Smooth muscle cell (in vitro differentiated cells): ENCODE measurements around the gene FKBP5. TPM values are rescaled to one million over a fixed set of nuclear protein-coding genes. Genes with fewer than 3 reads are reported as not detected.

Experiments
- DNase-seq: peaks from one replicate; lab custom pipeline; 2025; ENCODE audit not compliant: unreplicated experiment; lab: John Stamatoyannopoulos, UW
- H2AFZ ChIP-seq: fragments of 200-600 bp; sonication (generic); 2 replicates; pipeline ENCODE4 v1.6.0; 2016; ENCODE audit warnings: antibody characterized with exemption, low read depth, mild to moderate bottlenecking
- H3F3A ChIP-seq: fragments of 200-600 bp; sonication (generic); 2 replicates; pipeline ENCODE4 v1.6.0; 2017; ENCODE audit warnings: antibody characterized with exemption, low read depth
- H3K27ac ChIP-seq: fragments of 200-600 bp; sonication (generic); 2 replicates; pipeline ENCODE4 v1.5.1; 2016; ENCODE audit warnings: low read depth, mild to moderate bottlenecking
- H3K27me3 ChIP-seq: fragments of 200-600 bp; sonication (generic); 2 replicates; pipeline ENCODE4 v1.6.1; 2016; ENCODE audit warnings: low read depth, mild to moderate bottlenecking
- H3K36me3 ChIP-seq: fragments of 200-600 bp; sonication (generic); 2 replicates; pipeline ENCODE4 v1.5.1; 2016; ENCODE audit warnings: low read depth
- H3K4me1 ChIP-seq: fragments of 200-600 bp; sonication (generic); 2 replicates; pipeline ENCODE4 v1.5.1; 2016; ENCODE audit warnings: low read depth
- H3K4me2 ChIP-seq: fragments of 200-600 bp; sonication (generic); 2 replicates; pipeline ENCODE4 v1.6.0; 2016; ENCODE audit warnings: mild to moderate bottlenecking
- H3K4me3 ChIP-seq: fragments of 200-600 bp; sonication (generic); 2 replicates; pipeline ENCODE4 v1.5.1; 2016; ENCODE audit warnings: mild to moderate bottlenecking
- H3K79me2 ChIP-seq: fragments of 200-600 bp; sonication (generic); 2 replicates; pipeline ENCODE4 v1.6.0; 2016; ENCODE audit warnings: low read depth, mild to moderate bottlenecking
- H3K9ac ChIP-seq: fragments of 200-600 bp; sonication (generic); 2 replicates; pipeline ENCODE4 v1.6.0; 2016; ENCODE audit warnings: low read depth
- H3K9me3 ChIP-seq: fragments of 200-600 bp; sonication (generic); replicated peaks from 2 replicates; pipeline ENCODE4 v1.5.1; 2016; ENCODE audit warnings: low read depth
- H4K20me1 ChIP-seq: fragments of 200-600 bp; sonication (generic); 2 replicates; pipeline ENCODE4 v1.6.0; 2016; ENCODE audit warnings: low read depth
- CTCF ChIP-seq: fragments of 200-600 bp; sonication (generic); IDR thresholded peaks from 2 replicates; pipeline ENCODE4 v1.5.1; 2017; ENCODE audit warnings: borderline replicate concordance, mild to moderate bottlenecking, antibody characterized with exemption; ENCODE audit not compliant: insufficient read depth, poor library complexity, severe bottlenecking
- WGBS: methylation state at CpG from one replicate; pipeline ENCODE4 v1.1.7; 2016; ENCODE audit warnings: low lambda C conversion rate; 5-methylcytosine and 5-hydroxymethylcytosine counted together
- polyA plus RNA-seq: library from polyadenylated mRNA; unstranded; fragments of >200 nt; fragmentation: Nextera tagmentation; extraction: Ambion mirVana; gene quantifications from 2 replicates; pipeline ENCODE4 v1.2.1, GENCODE V29; 2016
- total RNA-seq: library from RNA; depleted of rRNA; stranded (reverse); fragments of >200 nt; gene quantifications from 2 replicates; pipeline ENCODE4 v1.2.3, GENCODE V29; 2014

The FKBP5 gene
- total RNA-seq, result 0.85 TPM in 2 replicates
- polyA plus RNA-seq, result 1.6 and 3.8 TPM in 2 replicates

GRCh38 chr6:35688605-35689322, at the start of gene FKBP5:
FKBP5 (minus strand) TSS chr6:35688915; CDS start chr6:35642824, 46,091 bp downstream.
- no peaks in the 10 kb centered on the region for H3K36me3 ChIP-seq
- H3K4me1 ChIP-seq, result peaks cover 11% of the 10 kb centered on the region
- WGBS, result 5% methylated on average over 43 of the region's 80 CpGs
- no peaks in the 10 kb centered on the region for H3F3A ChIP-seq
- H3K27ac ChIP-seq, result no peak within 1 kb of the TSS
- H4K20me1 ChIP-seq, result no peaks in the 10 kb centered on the region
- H3K4me2 ChIP-seq, result peak within 1 kb of the TSS; percentile 84
- H3K9me3 ChIP-seq, result no peaks in the 10 kb centered on the region
- TF ChIP-seq CTCF, result no peak
- H2AFZ ChIP-seq, result peak within 1 kb of the TSS; percentile 76
- peak within 1 kb of the TSS; percentile 56 for H3K4me3 ChIP-seq
- no peaks in the 10 kb centered on the region for H3K79me2 ChIP-seq
- peak; percentile 60 for DNase-seq
- H3K27me3 ChIP-seq, result peaks cover 11% of the 10 kb centered on the region
- H3K9ac ChIP-seq, result no peak within 1 kb of the TSS

- Histone ChIP-seq H3K4me3 (no peak overlapping the region), H3K9me3 (no peaks in the 10 kb centered on the region), H2AFZ (no peak overlapping the region), H3K4me2 (no peak overlapping the region), H3K27me3 (no peaks in the 10 kb centered on the region), H4K20me1 (no peaks in the 10 kb centered on the region), H3F3A (no peaks in the 10 kb centered on the region), H3K27ac (no peak overlapping the region), H3K9ac (no peak overlapping the region), H3K36me3 (no peaks in the 10 kb centered on the region), H3K4me1 (peaks cover 33% of the 10 kb centered on the region), H3K79me2 (no peaks in the 10 kb centered on the region)
- DNase-seq, result no peak
- peak; percentile 72 for TF ChIP-seq CTCF
- WGBS, result 87% methylated on average over 16 of the region's 16 CpGs
Observed at GRCh38 chr6:35737413-35738211, 48.9 kb upstream of the FKBP5 start.

- Histone ChIP-seq H3K9ac (no peak within 1 kb of the TSS), H3K4me1 (peaks cover 38% of the 10 kb centered on the region), H3K9me3 (no peaks in the 10 kb centered on the region), H3K79me2 (no peaks in the 10 kb centered on the region), H3K27ac (no peak within 1 kb of the TSS), H3K27me3 (no peaks in the 10 kb centered on the region), H3K4me3 (no peak within 1 kb of the TSS), H4K20me1 (no peaks in the 10 kb centered on the region), H3K4me2 (no peak within 1 kb of the TSS), H3K36me3 (no peaks in the 10 kb centered on the region), H2AFZ (no peak within 1 kb of the TSS), H3F3A (no peaks in the 10 kb centered on the region)
- no peak for TF ChIP-seq CTCF
- no peak for DNase-seq
- 97% methylated on average over 10 of the region's 10 CpGs for WGBS
Observed at GRCh38 chr6:35736982-35737412, 48.3 kb upstream of the FKBP5 start, which contains the start of gene ARMC12. ARMC12 (plus strand) TSS chr6:35737032; CDS start chr6:35737109, 77 bp downstream.
